ENCODE results near the gene NOTUM. TPM values are rescaled to one million over a fixed set of nuclear protein-coding genes. Genes with fewer than 3 reads are reported as not detected.

Gene NOTUM
- total RNA-seq, 4 donors from 2014 or later, result 0.89 to 3.5 (median 2.1) TPM

DNA sequence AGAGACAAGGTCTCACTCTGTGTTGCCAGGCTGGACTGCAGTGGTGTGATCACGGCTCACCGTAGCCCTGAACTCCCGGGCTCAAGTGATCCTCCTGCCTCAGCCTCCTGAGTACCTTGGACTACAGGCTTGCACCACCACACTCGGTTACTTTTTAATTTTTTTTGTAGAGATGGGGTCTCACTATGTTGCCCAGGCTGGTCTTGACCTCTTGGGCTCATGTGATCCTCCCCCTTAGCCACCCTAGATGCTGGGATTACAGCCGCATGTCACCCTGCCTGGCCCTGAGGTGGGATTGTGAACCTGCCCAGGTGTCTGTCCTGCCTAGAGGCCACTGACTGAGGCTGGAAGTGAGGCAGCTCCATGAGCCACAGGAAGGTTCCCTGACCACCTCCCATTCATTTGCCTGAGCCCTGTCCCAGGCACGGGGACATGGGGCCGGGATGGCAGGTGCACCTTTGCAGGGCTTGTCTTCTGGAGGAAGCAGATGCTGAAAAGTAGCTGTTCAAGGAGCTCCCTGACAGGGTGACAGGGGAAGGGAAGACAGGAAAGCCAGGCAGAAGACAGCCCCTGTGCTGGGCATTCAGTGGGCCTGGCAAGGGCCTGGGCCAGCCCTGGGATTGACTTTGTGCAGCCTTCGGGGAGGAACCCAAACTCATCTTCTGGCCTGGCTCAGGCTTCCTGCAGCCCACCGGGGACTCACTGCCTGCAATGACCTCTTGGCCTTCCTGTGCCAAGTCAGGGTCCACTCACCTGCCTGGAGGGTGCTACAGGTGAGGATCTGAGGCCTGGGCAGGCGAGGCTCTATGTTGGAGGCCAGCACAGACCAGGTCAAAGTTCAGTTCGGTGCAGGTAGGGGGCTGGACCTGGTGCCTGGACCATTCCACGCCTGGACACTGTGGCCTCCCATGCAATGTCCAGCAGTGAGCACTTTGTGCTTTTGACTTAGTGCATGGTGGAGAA is 8.1 kb upstream of the NOTUM start:
- intact Hi-C loops (cut with DNase I; ENCODE audit: low total_unique reads), result no loop called here
- 75 to 88% methylated on average over 12 of the region's 12 CpGs for WGBS, 2 donors
- TF ChIP-seq POLR2A (IDR thresholded peaks at IDR 0.05), result no peak
- TF ChIP-seq, protein P1, sequence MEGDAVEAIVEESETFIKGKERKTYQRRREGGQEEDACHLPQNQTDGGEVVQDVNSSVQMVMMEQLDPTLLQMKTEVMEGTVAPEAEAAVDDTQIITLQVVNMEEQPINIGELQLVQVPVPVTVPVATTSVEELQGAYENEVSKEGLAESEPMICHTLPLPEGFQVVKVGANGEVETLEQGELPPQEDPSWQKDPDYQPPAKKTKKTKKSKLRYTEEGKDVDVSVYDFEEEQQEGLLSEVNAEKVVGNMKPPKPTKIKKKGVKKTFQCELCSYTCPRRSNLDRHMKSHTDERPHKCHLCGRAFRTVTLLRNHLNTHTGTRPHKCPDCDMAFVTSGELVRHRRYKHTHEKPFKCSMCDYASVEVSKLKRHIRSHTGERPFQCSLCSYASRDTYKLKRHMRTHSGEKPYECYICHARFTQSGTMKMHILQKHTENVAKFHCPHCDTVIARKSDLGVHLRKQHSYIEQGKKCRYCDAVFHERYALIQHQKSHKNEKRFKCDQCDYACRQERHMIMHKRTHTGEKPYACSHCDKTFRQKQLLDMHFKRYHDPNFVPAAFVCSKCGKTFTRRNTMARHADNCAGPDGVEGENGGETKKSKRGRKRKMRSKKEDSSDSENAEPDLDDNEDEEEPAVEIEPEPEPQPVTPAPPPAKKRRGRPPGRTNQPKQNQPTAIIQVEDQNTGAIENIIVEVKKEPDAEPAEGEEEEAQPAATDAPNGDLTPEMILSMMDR (IDR thresholded peaks at IDR 0.05), result no peak
- H3K4me3 ChIP-seq (ENCODE audit: low read depth, poor library complexity, severe bottlenecking), result no peak overlapping the region
- DNase-seq (ENCODE audit: low spot score in 2 of 2), result no peak

DNA sequence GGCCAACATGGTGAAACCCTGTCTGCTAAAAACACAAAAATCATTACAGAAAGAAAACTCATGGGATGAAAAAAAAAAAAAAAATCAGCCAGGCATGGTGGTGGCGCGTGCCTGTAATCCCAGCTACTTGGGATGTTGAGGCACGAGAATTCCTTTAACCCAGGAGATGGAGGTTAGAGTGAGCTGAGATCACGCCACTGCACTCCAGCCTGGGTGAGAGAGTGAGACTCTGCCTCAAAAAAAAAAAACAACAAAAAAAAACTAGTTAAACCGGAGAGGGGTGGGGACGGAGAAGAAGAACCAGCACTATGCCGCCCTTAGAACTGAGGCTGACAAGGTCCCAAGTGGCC is 7.4 kb upstream of the NOTUM start:
- no peak for TF ChIP-seq POLR2A (IDR thresholded peaks at IDR 0.05)
- TF ChIP-seq, protein P1 (IDR thresholded peaks at IDR 0.05), result no peak
- WGBS, 2 donors, result 31 to 36% methylated on average over 7 of the region's 7 CpGs
- intact Hi-C loops (cut with DNase I; ENCODE audit: low total_unique reads), result no loop called here
- no peak for DNase-seq (ENCODE audit: low spot score in 2 of 2)
- H3K4me3 ChIP-seq (ENCODE audit: low read depth, poor library complexity, severe bottlenecking), result no peak overlapping the region

DNA sequence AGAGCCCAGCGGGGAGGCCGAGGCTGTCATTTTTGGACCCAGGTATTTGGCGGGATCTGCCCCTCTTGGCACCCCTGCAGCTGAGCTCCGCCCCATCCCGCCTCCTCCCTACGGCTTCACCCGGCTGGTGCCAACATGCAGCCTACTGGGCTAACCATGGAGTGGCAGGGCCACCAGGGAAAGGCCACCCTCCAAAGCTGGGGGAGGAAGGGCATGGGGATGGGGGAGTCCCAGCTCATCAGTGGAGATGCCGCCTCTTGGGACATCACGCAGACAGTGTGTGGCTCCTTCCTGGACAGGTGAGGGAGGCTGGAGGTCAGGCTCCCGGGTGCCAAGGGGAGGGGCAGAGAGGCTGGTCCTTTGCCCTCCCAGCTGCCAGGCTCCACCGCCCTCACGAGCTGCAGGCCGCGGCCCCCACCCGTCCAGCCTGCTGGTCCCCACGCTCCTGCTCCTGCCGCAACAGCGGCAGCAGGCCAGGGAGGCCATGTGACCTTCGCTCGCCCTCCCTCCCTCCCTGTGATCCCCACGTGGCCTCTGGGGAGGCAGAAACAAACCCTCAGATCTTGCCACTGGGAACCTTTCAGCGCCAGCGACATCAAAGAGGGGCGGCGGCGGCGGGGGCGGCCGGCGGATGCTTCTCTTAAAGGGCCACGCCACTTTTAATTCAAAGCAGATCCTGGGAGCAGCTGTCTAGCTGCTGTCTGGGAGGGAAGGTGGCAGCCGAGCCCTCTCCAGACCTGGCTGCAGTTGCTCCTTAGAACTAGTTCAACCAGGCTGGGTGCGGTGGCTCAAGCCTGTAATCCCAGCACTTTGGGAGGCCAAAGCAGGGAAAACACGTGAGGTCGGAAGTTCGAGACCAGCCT is 6.8 kb upstream of the NOTUM start:
- H3K4me3 ChIP-seq (ENCODE audit: low read depth, poor library complexity, severe bottlenecking), result no peak overlapping the region
- peak; percentile 78 to 95 for DNase-seq (ENCODE audit: low spot score in 2 of 2)
- 7 to 9% methylated on average over 35 of the region's 36 CpGs for WGBS, 2 donors
- TF ChIP-seq, protein P1 (IDR thresholded peaks at IDR 0.05), result no peak
- no peak for TF ChIP-seq POLR2A (IDR thresholded peaks at IDR 0.05)
- intact Hi-C loops (cut with DNase I; ENCODE audit: low total_unique reads), result no loop called here

DNA sequence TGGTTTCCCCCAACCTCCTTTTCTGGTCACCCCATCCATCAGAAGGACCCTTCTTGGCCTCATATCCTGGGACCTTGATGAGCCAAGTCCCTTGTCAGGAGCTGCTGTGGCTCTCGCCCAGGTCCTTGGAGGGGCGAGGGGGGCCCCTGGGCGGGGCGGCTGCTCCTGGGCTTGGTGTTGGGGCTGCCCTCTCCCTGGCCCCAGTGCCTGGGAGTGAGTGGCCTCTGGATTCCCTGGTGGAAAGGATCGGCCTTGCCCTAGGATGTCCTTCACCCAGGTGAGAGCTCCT is 6.2 kb upstream of the NOTUM start:
- intact Hi-C loops (cut with DNase I; ENCODE audit: low total_unique reads), result no loop called here
- no peak for DNase-seq (ENCODE audit: low spot score in 2 of 2)
- 30 to 36% methylated on average over 5 of the region's 5 CpGs for WGBS, 2 donors
- H3K4me3 ChIP-seq (ENCODE audit: low read depth, poor library complexity, severe bottlenecking), result no peak overlapping the region
- TF ChIP-seq POLR2A (IDR thresholded peaks at IDR 0.05), result no peak
- TF ChIP-seq, protein P1 (IDR thresholded peaks at IDR 0.05), result no peak

DNA sequence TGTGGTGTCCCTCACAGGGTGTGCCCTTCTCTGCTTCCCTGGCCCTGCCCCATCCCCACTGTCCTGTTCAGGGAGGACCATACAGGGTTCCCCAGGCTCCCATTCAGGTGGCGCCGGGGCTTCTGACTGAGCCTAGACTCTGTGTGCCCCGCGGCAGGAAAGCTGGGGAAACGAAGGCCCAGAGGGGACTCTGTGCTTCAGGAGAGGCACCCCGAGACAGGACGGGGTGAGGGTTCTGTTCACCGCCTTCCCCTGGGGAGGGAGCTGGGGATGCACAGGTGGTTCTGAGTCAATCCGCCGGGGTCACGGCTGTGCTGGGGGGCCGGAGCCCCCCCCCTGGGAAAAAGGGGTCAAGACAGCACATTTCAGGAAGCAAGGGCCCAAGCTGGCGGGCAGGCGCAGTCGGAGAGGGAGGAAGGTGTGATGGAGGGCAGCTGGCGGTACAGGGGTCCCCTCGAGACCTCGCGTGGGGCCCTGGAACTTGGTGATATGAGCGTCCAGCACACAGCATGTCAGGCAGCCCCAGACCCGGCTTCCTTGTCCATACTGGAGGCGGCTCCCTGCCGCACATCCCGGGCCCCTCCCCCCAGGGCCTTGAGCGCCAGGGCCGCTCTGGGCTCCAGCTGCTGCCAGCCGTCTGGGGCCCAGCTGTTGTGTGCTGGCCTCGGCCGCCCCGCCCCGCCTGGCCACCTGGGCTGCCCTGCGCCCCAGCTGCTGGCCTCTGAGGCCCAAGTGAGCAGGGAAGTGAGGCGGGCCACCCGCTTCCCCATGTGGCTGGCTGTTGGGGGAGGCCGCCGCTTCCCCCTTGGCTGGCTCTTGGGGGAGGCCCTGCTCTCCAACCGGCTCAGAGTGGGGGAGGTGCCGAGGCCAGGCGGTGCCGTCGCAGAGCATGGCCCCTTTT is 5.6 kb upstream of the NOTUM start:
- intact Hi-C loops (cut with DNase I; ENCODE audit: low total_unique reads), result no loop called here

More for the DNA sequence above, 5.6 kb upstream of the NOTUM start:
- WGBS, 2 donors, result 59 to 71% methylated on average over 24 to 35 of the region's 41 CpGs
- TF ChIP-seq, protein P1 (IDR thresholded peaks at IDR 0.05), result peak in 1 of 3 donors; percentile 62
- TF ChIP-seq POLR2A (IDR thresholded peaks at IDR 0.05), result no peak
- no peak overlapping the region for H3K4me3 ChIP-seq (ENCODE audit: low read depth, poor library complexity, severe bottlenecking)
- DNase-seq (ENCODE audit: low spot score in 2 of 2), result no peak
